GM12878 (cell line): Measurements from ENCODE around the gene RCC2. TPM values are rescaled to one million over a fixed set of nuclear protein-coding genes. Genes with fewer than 3 reads are reported as not detected.

Source experiments
- ATAC-seq: fragments of 200-7000 bp; cut with Tn5 transposase; 3 replicates; pipeline ENCODE4 v1.9.1; 2020; ENCODE audit warnings: mild to moderate bottlenecking, moderate library complexity
- BruUV-seq: library from RNA; stranded (reverse); fragments of 400-500 nt; replicated peaks from 2 replicates; lab custom pipeline; 2021; lab: Mats Ljungman, UMichigan
- CTCF ChIA-PET: fragments of 300-600 bp; sonication (Branson Sonifier 250); formaldehyde crosslinking; extraction: SDS; loops from one replicate; lab custom pipeline; 2021; ENCODE audit warnings: inconsistent platforms; lab: Yijun Ruan, JAX
- POLR2A ChIA-PET: fragments of 350-600 bp; formaldehyde crosslinking; extraction: SDS; loops from one replicate; lab custom pipeline; 2021; ENCODE audit warnings: inconsistent platforms; lab: Charles Lee
- RAD21 ChIA-PET: fragments of 300-600 bp; sonication (Branson Sonifier 250); formaldehyde crosslinking; loops from one replicate; lab custom pipeline; 2023; ENCODE audit warnings: antibody characterized with exemption; ENCODE audit not compliant: unreplicated experiment; lab: Charles Lee
- SMC1A ChIA-PET: fragments of 300-600 bp; sonication (Branson Sonifier 250); formaldehyde crosslinking; loops from one replicate; lab custom pipeline; 2023; ENCODE audit not compliant: unreplicated experiment, uncharacterized antibody; lab: Charles Lee
- DNase-seq: peaks from one replicate; pipeline ENCODE4 v3.0.0-alpha.2; 2011; ENCODE audit warnings: low read depth, low spot score
- FAIRE-seq: peaks from 3 replicates; lab custom pipeline; 2011; peaks lifted over from hg19 to GRCh38; lab: Jason Lieb, UNC
- H2AFZ ChIP-seq: 2 replicates; pipeline ENCODE4 v1.6.0; 2011; ENCODE audit warnings: low read depth, low read length, control low read depth; ENCODE audit not compliant: control insufficient read depth
- H3K27ac ChIP-seq: 2 replicates; pipeline ENCODE4 v1.5.1; 2011; ENCODE audit warnings: control low read depth; ENCODE audit not compliant: control insufficient read depth, insufficient read depth
- H3K27me3 ChIP-seq, 2 experiments: replicated peaks in 1 of 2; 2 replicates each; pipeline versions ENCODE4 v1.6.0 to v1.6.1; 2011; ENCODE audit warnings: low read length in 1 of 2; ENCODE audit not compliant: control insufficient read depth in 2 of 2, insufficient read depth in 2 of 2
- H3K36me3 ChIP-seq, 2 experiments: 2 replicates each; pipeline ENCODE4 v1.5.1; 2011; ENCODE audit warnings: low read length in 1 of 2; ENCODE audit not compliant: control insufficient read depth in 2 of 2, insufficient read depth in 2 of 2
- H3K4me1 ChIP-seq: 2 replicates; pipeline ENCODE4 v1.6.1; 2011; ENCODE audit warnings: mild to moderate bottlenecking, low read length, moderate library complexity, mixed read lengths; ENCODE audit not compliant: control insufficient read depth, insufficient read depth
- H3K4me2 ChIP-seq: 2 replicates; pipeline ENCODE4 v1.6.0; 2011; ENCODE audit warnings: control low read depth; ENCODE audit not compliant: control insufficient read depth, insufficient read depth
- H3K4me3 ChIP-seq: fragments of 200-600 bp; sonication (generic); 2 replicates; pipeline ENCODE4 v1.5.1; 2016
- H3K79me2 ChIP-seq: 2 replicates; pipeline ENCODE4 v1.6.0; 2011; ENCODE audit warnings: low read length; ENCODE audit not compliant: control insufficient read depth, insufficient read depth
- H3K9ac ChIP-seq: 2 replicates; pipeline ENCODE4 v1.8.0; 2011; ENCODE audit warnings: low read length, control low read depth, mixed read lengths; ENCODE audit not compliant: control insufficient read depth, insufficient read depth
- H3K9me3 ChIP-seq: replicated peaks from 3 replicates; pipeline ENCODE4 v1.5.1; 2011; ENCODE audit warnings: mild to moderate bottlenecking, low read length; ENCODE audit not compliant: control insufficient read depth, insufficient read depth
- H4K20me1 ChIP-seq: 2 replicates; pipeline ENCODE4 v1.6.0; 2011; ENCODE audit not compliant: control insufficient read depth, insufficient read depth
- BCL3 ChIP-seq: IDR thresholded peaks from 2 replicates; pipeline ENCODE4 v1.6.1; 2011; ENCODE audit warnings: borderline replicate concordance, low read depth, mild to moderate bottlenecking, moderate library complexity, low read length; ENCODE audit not compliant: insufficient read depth, poor library complexity, severe bottlenecking
- LARP7 ChIP-seq: fragments of 450-650 bp; IDR thresholded peaks from 2 replicates; pipeline ENCODE4 v1.6.1; 2017; ENCODE audit warnings: mild to moderate bottlenecking
- NRF1 ChIP-seq: conservative IDR thresholded peaks from 2 replicates; pipeline ENCODE4 v1.6.1; 2011; ENCODE audit warnings: mild to moderate bottlenecking, low read depth, low read length, improper control_type of control experiment
- ZBTB4 ChIP-seq: fragments of 450-650 bp; formaldehyde crosslinking; IDR thresholded peaks from 2 replicates; pipeline ENCODE4 v1.4.0; 2022; ENCODE audit warnings: mild to moderate bottlenecking, moderate library complexity
- WGBS: methylation state at CpG from one replicate; pipeline ENCODE4 v1.1.6; 2016; ENCODE audit warnings: low lambda C conversion rate; ENCODE audit not compliant: insufficient replicate concordance, insufficient coverage; ENCODE audit errors: missing lambda C conversion rate; 5-methylcytosine and 5-hydroxymethylcytosine counted together
- in situ Hi-C: fragments of 300-500 bp; cut with MboI; formaldehyde crosslinking; loops from 9 replicates; pipeline ENCODE4 v1.14.3; 2018; ENCODE audit warnings: mixed read lengths
- intact Hi-C: fragments of 100-400 bp; cut with micrococcal nuclease; formaldehyde crosslinking; loops from one replicate; pipeline ENCODE4 v1.14.2; 2022; ENCODE audit not compliant: unreplicated experiment
- polyA plus RNA-seq, 11 experiments: library from polyadenylated mRNA; depleted of rRNA in 4 of 11; unstranded in 6 of 11; stranded (reverse) in 5 of 11; fragments of >200 nt; fragmentation: Nextera tagmentation in 4 of 11; fragmentation: Illumina TruSeq in 1 of 11; extraction: Ambion mirVana in 4 of 11; extraction: Trizol in 1 of 11; gene quantifications; 1 replicate in 1 of 11; 2 replicates in 10 of 11; pipeline versions ENCODE4 v1.2.1 to v1.2.3, GENCODE V29; 2011 to 2016; ENCODE audit warnings: inconsistent platforms in 2 of 11, missing spikeins in 2 of 11, low read depth in 1 of 11
- total RNA-seq, 4 experiments: library from RNA; depleted of rRNA in 3 of 4; stranded (reverse); fragments of >200 nt in 3 of 4; fragmentation: Illumina TruSeq in 1 of 4; extraction: Trizol in 1 of 4; gene quantifications; 2 replicates each; pipeline versions ENCODE4 v1.2.1 to v1.2.3, GENCODE V29; 2013 to 2021

RCC2 gene
- total and polyA plus RNA-seq, 10 of the 15 experiments (the other 5 are each of a cell fraction or from before 2014, with no cell fraction given): 10.7 to 176 (median 85.5) TPM

GRCh38 chr1:17400725-17401341 is 38.6 kb downstream of the RCC2 start:
- Histone ChIP-seq H3K27ac (no peak overlapping the region), H3K4me2 (no peak overlapping the region), H2AFZ (no peak overlapping the region), H3K36me3 (peaks cover 0 to 2% of the 10 kb centered on the region in 2 experiments; a peak in 3 of 4 replicates), H3K9ac (no peak overlapping the region), H3K4me3 (no peak overlapping the region), H3K9me3 (no peaks in the 10 kb centered on the region), H3K79me2 (no peaks in the 10 kb centered on the region), H4K20me1 (no peaks in the 10 kb centered on the region; the same call in 1 of the 2 replicates), H3K4me1 (no peaks in the 10 kb centered on the region), H3K27me3 (no peaks in the 10 kb centered on the region)
- TF ChIP-seq ZBTB4 (CRISPR knock-in tag): no peak
- no peak for TF ChIP-seq LARP7
- no peak for TF ChIP-seq NRF1
- no peak for TF ChIP-seq BCL3
- ChIA-PET SMC1A (no interaction called here), POLR2A (no interaction called here), CTCF (no interaction called here), RAD21 (no interaction called here)
- no peak for ATAC-seq
- intact Hi-C loops: no loop called here
- DNase-seq: no peak
- in situ Hi-C loops: no loop called here
- WGBS: 27% methylated on average over 11 of the region's 11 CpGs
- no TSS peak for BruUV-seq
- no peak for FAIRE-seq
